WTC11 (cell line): ENCODE results near the gene TRIP12.

Experiments used
- AFF4 ChIP-seq: sonication (generic); formaldehyde crosslinking; IDR thresholded peaks from 2 replicates; pipeline ENCODE4 v1.8.1; 2023; ENCODE audit warnings: mild to moderate bottlenecking, missing genetic modification reagents, borderline replicate concordance
- CTCF ChIP-seq: fragments of 200-600 bp; IDR thresholded peaks from 2 replicates; pipeline ENCODE4 v1.8.0; 2022; ENCODE audit warnings: antibody characterized with exemption
- FOXJ3 ChIP-seq: sonication (generic); formaldehyde crosslinking; IDR thresholded peaks from 2 replicates; pipeline ENCODE4 v1.9.0; 2021; ENCODE audit warnings: missing genetic modification reagents, mild to moderate bottlenecking, borderline replicate concordance
- FOXP4 ChIP-seq: sonication (generic); formaldehyde crosslinking; IDR thresholded peaks from 2 replicates; pipeline ENCODE4 v1.8.0; 2022; ENCODE audit warnings: mild to moderate bottlenecking, missing genetic modification reagents
- MAX ChIP-seq: sonication (generic); formaldehyde crosslinking; IDR thresholded peaks from 2 replicates; pipeline ENCODE4 v1.8.0; 2022; ENCODE audit warnings: mild to moderate bottlenecking, missing genetic modification reagents
- NFE2L1 ChIP-seq: sonication (generic); formaldehyde crosslinking; IDR thresholded peaks from 2 replicates; pipeline ENCODE4 v1.8.1; 2023; ENCODE audit warnings: missing genetic modification reagents
- NR2C2 ChIP-seq: sonication (generic); formaldehyde crosslinking; IDR thresholded peaks from 2 replicates; pipeline ENCODE4 v1.8.0; 2022; ENCODE audit warnings: mild to moderate bottlenecking, missing genetic modification reagents
- TCF7 ChIP-seq: sonication (generic); formaldehyde crosslinking; IDR thresholded peaks from 2 replicates; pipeline ENCODE4 v1.8.0; 2022; ENCODE audit warnings: mild to moderate bottlenecking, low read depth, missing genetic modification reagents, moderate library complexity
- ZNF138 ChIP-seq: sonication (generic); formaldehyde crosslinking; conservative IDR thresholded peaks from 2 replicates; pipeline ENCODE4 v1.8.1; 2022; ENCODE audit warnings: mild to moderate bottlenecking, moderate library complexity, missing genetic modification reagents
- ZNF512 ChIP-seq: sonication (generic); formaldehyde crosslinking; IDR thresholded peaks from 2 replicates; pipeline ENCODE4 v1.8.1; 2022; ENCODE audit warnings: missing genetic modification reagents, borderline replicate concordance

GRCh38 chr2:229775614-229776313, 146.0 kb downstream of the TRIP12 start:
- TF ChIP-seq FOXP4 (CRISPR knock-in tag) (no peak), CTCF (no peak), FOXJ3 (CRISPR knock-in tag) (no peak), ZNF138 (no peak), NR2C2 (CRISPR knock-in tag) (no peak), TCF7 (CRISPR knock-in tag) (no peak), AFF4 (CRISPR knock-in tag) (no peak), MAX (CRISPR knock-in tag) (no peak), ZNF512 (no peak), NFE2L1 (CRISPR knock-in tag) (no peak)
